ENCODE data around the gene CDK5R2. TPM values are rescaled to one million over a fixed set of nuclear protein-coding genes. Genes with fewer than 3 reads are reported as not detected.

The CDK5R2 gene
- total RNA-seq, 3 donors from 2014 or later: 0.38 to 1.4 (median 0.39) TPM

- Histone ChIP-seq H3K4me1 (ENCODE audit: low read depth) (peaks cover 30% of the 10 kb centered on the region), H3K4me3 (no peak overlapping the region), H3K9me3 (no peaks in the 10 kb centered on the region), H3K36me3 (ENCODE audit: low read depth) (no peaks in the 10 kb centered on the region)
- DNase-seq (no peak), ATAC-seq (no peak)
- intact Hi-C loops (cut with DNase I, micrococcal nuclease): no loop called here
- no peak for TF ChIP-seq CTCF (IDR thresholded peaks at IDR 0.05)
These were observed 38.3 kb downstream of the CDK5R2 start for GRCh38 chr2:218997731-218998130.

- ATAC-seq (no peak), DNase-seq (peak in 1 of 3 donors; percentile 21)
These were observed 39.0 kb downstream of the CDK5R2 start for GRCh38 chr2:218998414-218999002.

GRCh38 chr2:218999021-218999880, 39.8 kb downstream of the CDK5R2 start:
- DNase-seq (no peak), ATAC-seq (no peak)
- H3K4me1 ChIP-seq (ENCODE audit: low read depth): peaks cover 20% of the 10 kb centered on the region
- H3K4me3 ChIP-seq: no peak overlapping the region
- H3K36me3 ChIP-seq (ENCODE audit: low read depth): no peaks in the 10 kb centered on the region
- H3K9me3 ChIP-seq: no peaks in the 10 kb centered on the region
- TF ChIP-seq CTCF (IDR thresholded peaks at IDR 0.05): no peak
- intact Hi-C loops (cut with DNase I, micrococcal nuclease): no loop called here

More at GRCh38 chr2:218998414-218999002, 39.0 kb downstream of the CDK5R2 start:
- no peak for TF ChIP-seq CTCF (IDR thresholded peaks at IDR 0.05)
- Histone ChIP-seq H3K4me3 (no peak overlapping the region), H3K9me3 (no peaks in the 10 kb centered on the region), H3K36me3 (ENCODE audit: low read depth) (no peaks in the 10 kb centered on the region), H3K4me1 (ENCODE audit: low read depth) (peaks cover 27% of the 10 kb centered on the region)
- intact Hi-C loops (cut with DNase I, micrococcal nuclease): no loop called here

- Histone ChIP-seq H3K36me3 (ENCODE audit: low read depth) (no peaks in the 10 kb centered on the region), H3K4me3 (no peak overlapping the region), H3K9me3 (no peaks in the 10 kb centered on the region), H3K4me1 (ENCODE audit: low read depth) (peaks cover 20% of the 10 kb centered on the region)
- ATAC-seq (no peak), DNase-seq (peak in 2 of 3 donors; percentile 42 to 54)
- no peak for TF ChIP-seq CTCF (IDR thresholded peaks at IDR 0.05)
- intact Hi-C loops (cut with DNase I, micrococcal nuclease): no loop called here
These were observed 40.6 kb downstream of the CDK5R2 start for GRCh38 chr2:218999881-219000568.

- Histone ChIP-seq H3K4me1 (ENCODE audit: low read depth) (peaks cover 20% of the 10 kb centered on the region), H3K4me3 (no peak overlapping the region), H3K36me3 (ENCODE audit: low read depth) (no peaks in the 10 kb centered on the region), H3K9me3 (no peaks in the 10 kb centered on the region)
- peak in 2 of 3 donors; percentile 53 to 58 for DNase-seq
- no peak for TF ChIP-seq CTCF (IDR thresholded peaks at IDR 0.05)
- intact Hi-C loops (cut with DNase I, micrococcal nuclease): no loop called here
- no peak for ATAC-seq
These were observed 41.1 kb downstream of the CDK5R2 start for GRCh38 chr2:219000569-219000960.

All from mucosa of descending colon (tissue), 3 donors.